ENCODE results near the gene CDH22. TPM values are rescaled to one million over a fixed set of nuclear protein-coding genes. Genes with fewer than 3 reads are reported as not detected.

The CDH22 gene
- total RNA-seq, 1 experiment from 2014 or later = not detected

DNA sequence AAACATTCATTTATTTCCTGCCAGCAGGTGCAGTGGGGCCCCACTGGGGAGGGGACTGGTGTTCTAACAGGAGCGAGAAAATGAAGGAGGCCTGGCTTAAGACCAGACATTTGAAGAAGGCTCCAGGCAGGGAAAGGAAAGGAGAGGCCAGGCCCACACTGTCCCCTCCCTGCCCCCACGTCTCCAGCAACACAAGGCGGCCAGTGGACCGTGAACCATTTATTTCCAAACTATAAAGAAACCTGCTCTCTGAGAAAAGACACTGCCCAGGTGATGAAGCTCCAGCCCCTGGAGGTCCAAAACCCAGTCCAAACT, 41.4 kb upstream of the CDH22 start:
- POLR2A ChIA-PET = interaction anchor here (1.1 to 1.5 kb wide), 3 partner anchors 14 to 217 kb away, joined by 4 to 6 read pairs (median 5); no protein-coding TSS in a partner anchor
- TF ChIP-seq, protein P1, sequence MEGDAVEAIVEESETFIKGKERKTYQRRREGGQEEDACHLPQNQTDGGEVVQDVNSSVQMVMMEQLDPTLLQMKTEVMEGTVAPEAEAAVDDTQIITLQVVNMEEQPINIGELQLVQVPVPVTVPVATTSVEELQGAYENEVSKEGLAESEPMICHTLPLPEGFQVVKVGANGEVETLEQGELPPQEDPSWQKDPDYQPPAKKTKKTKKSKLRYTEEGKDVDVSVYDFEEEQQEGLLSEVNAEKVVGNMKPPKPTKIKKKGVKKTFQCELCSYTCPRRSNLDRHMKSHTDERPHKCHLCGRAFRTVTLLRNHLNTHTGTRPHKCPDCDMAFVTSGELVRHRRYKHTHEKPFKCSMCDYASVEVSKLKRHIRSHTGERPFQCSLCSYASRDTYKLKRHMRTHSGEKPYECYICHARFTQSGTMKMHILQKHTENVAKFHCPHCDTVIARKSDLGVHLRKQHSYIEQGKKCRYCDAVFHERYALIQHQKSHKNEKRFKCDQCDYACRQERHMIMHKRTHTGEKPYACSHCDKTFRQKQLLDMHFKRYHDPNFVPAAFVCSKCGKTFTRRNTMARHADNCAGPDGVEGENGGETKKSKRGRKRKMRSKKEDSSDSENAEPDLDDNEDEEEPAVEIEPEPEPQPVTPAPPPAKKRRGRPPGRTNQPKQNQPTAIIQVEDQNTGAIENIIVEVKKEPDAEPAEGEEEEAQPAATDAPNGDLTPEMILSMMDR (IDR thresholded peaks at IDR 0.05; ENCODE audit: unreplicated experiment) = no peak
- BruUV-seq (replicated peaks) = no TSS peak
- CTCF ChIA-PET = interaction anchor here (0.5 to 5.8 kb wide), 37 partner anchors 10 to 388 kb away, joined by 3 to 146 read pairs (median 6); no protein-coding TSS in a partner anchor
- no peak for DNase-seq (ENCODE audit: unreplicated experiment)
- no peaks in the 10 kb centered on the region for H3K27me3 Mint-ChIP-seq (ENCODE audit: insufficient read depth, unreplicated experiment)
- H3K36me3 Mint-ChIP-seq (ENCODE audit: insufficient read depth, unreplicated experiment) = peaks cover 7% of the 10 kb centered on the region
- no peaks in the 10 kb centered on the region for H3K9me3 Mint-ChIP-seq (ENCODE audit: unreplicated experiment)
- no peak overlapping the region for H3K27ac Mint-ChIP-seq (ENCODE audit: low read depth, unreplicated experiment)
- intact Hi-C loops (cut with micrococcal nuclease) = loop anchor here (1.0 kb wide), 1 partner anchor 217 kb away; no protein-coding TSS in a partner anchor
- peaks cover 11% of the 10 kb centered on the region for H3K4me1 Mint-ChIP-seq (ENCODE audit: insufficient read depth, unreplicated experiment)
- H3K4me3 Mint-ChIP-seq (ENCODE audit: unreplicated experiment) = no peak overlapping the region

- H3K4me3 Mint-ChIP-seq (ENCODE audit: unreplicated experiment) = no peak overlapping the region
- peak; percentile 47 for DNase-seq (ENCODE audit: unreplicated experiment)
- POLR2A ChIA-PET = interaction anchor here (0.8 to 2.7 kb wide), 10 partner anchors 10 to 364 kb away, joined by 3 to 11 read pairs (median 4); no protein-coding TSS in a partner anchor
- intact Hi-C loops (cut with micrococcal nuclease) = loop anchor here (1.0 kb wide), 1 partner anchor 217 kb away; no protein-coding TSS in a partner anchor
- TF ChIP-seq, protein P1 (IDR thresholded peaks at IDR 0.05; ENCODE audit: unreplicated experiment) = peak; percentile 60
- no peaks in the 10 kb centered on the region for H3K9me3 Mint-ChIP-seq (ENCODE audit: unreplicated experiment)
- H3K36me3 Mint-ChIP-seq (ENCODE audit: insufficient read depth, unreplicated experiment) = peaks cover 7% of the 10 kb centered on the region
- H3K27me3 Mint-ChIP-seq (ENCODE audit: insufficient read depth, unreplicated experiment) = no peaks in the 10 kb centered on the region
- CTCF ChIA-PET = interaction anchor here (0.5 to 5.8 kb wide), 46 partner anchors 9 to 387 kb away, joined by 3 to 146 read pairs (median 5); no protein-coding TSS in a partner anchor
- peaks cover 11% of the 10 kb centered on the region for H3K4me1 Mint-ChIP-seq (ENCODE audit: insufficient read depth, unreplicated experiment)
- H3K27ac Mint-ChIP-seq (ENCODE audit: low read depth, unreplicated experiment) = no peak overlapping the region
- no TSS peak for BruUV-seq (replicated peaks)
Measured at GRCh38 chr20:46349035-46349741, 40.9 kb upstream of the CDH22 start.

GRCh38 chr20:46347841-46348803, 39.8 kb upstream of the CDH22 start:
- Mint-ChIP-seq H3K27me3 (ENCODE audit: insufficient read depth, unreplicated experiment) (no peaks in the 10 kb centered on the region), H3K9me3 (ENCODE audit: unreplicated experiment) (no peaks in the 10 kb centered on the region), H3K36me3 (ENCODE audit: insufficient read depth, unreplicated experiment) (peaks cover 7% of the 10 kb centered on the region), H3K27ac (ENCODE audit: low read depth, unreplicated experiment) (no peak overlapping the region), H3K4me3 (ENCODE audit: unreplicated experiment) (no peak overlapping the region), H3K4me1 (ENCODE audit: insufficient read depth, unreplicated experiment) (peaks cover 11% of the 10 kb centered on the region)
- DNase-seq (ENCODE audit: unreplicated experiment) = no peak
- POLR2A ChIA-PET = interaction anchor here (0.8 to 2.7 kb wide), 10 partner anchors 11 to 363 kb away, joined by 3 to 11 read pairs (median 4); no protein-coding TSS in a partner anchor
- BruUV-seq (replicated peaks) = no TSS peak
- TF ChIP-seq, protein P1 (IDR thresholded peaks at IDR 0.05; ENCODE audit: unreplicated experiment) = no peak
- CTCF ChIA-PET = interaction anchor here (0.5 to 5.8 kb wide), 40 partner anchors 8 to 1242 kb away, joined by 3 to 146 read pairs (median 6); no protein-coding TSS in a partner anchor
- intact Hi-C loops (cut with micrococcal nuclease) = no loop called here
